Esophagus squamous epithelium (tissue), 5 donors: ENCODE data around the gene SPATC1L. TPM values are rescaled to one million over a fixed set of nuclear protein-coding genes. Genes with fewer than 3 reads are reported as not detected.
"Not testable (repeated sequence)": the region's sequence is repeated elsewhere in the genome, so short reads cannot be mapped to it uniquely, and the experiment has no call there.

Source experiments
- DNase-seq: peaks from one replicate; lab custom pipeline; 2025; lab: John Stamatoyannopoulos, UW
- H3K27ac ChIP-seq, 4 donors: fragments of 200-600 bp; sonication (generic); one replicate each; pipeline ENCODE4 v1.5.1; 2016 to 2019; ENCODE audit warnings: mild to moderate bottlenecking in 1 of 4
- H3K27me3 ChIP-seq, 4 donors: fragments of 200-600 bp; sonication (generic); 1 replicate in 3 of 4; 2 replicates in 1 of 4; pipeline versions ENCODE4 v1.5.1 to v1.6.0; 2017 to 2021; ENCODE audit warnings: antibody characterized with exemption in 1 of 4
- H3K36me3 ChIP-seq, 3 donors: fragments of 200-600 bp; sonication (generic); one replicate each; pipeline ENCODE4 v1.5.1; 2016 to 2019
- H3K4me1 ChIP-seq, 3 donors: fragments of 200-600 bp; sonication (generic); one replicate each; pipeline ENCODE4 v1.5.1; 2017 to 2019
- H3K4me3 ChIP-seq, 4 donors: fragments of 200-600 bp; sonication (generic); 1 replicate in 3 of 4; 2 replicates in 1 of 4; pipeline ENCODE4 v1.5.1; 2016 to 2019; ENCODE audit warnings: mild to moderate bottlenecking in 2 of 4, moderate library complexity in 1 of 4
- H3K9me3 ChIP-seq, 3 donors: fragments of 200-600 bp; sonication (generic); one replicate each; pipeline ENCODE4 v1.5.1; 2016 to 2019
- CTCF ChIP-seq, 6 experiments: fragments of 450-650 bp in 4 of 6; fragments of 200-600 bp in 2 of 6; sonication (generic) in 2 of 6; IDR thresholded peaks; one replicate each; pipeline ENCODE4 v1.5.1; 2016 to 2019; ENCODE audit warnings: antibody characterized with exemption in 6 of 6, mild to moderate bottlenecking in 4 of 6, moderate library complexity in 4 of 6
- POLR2A ChIP-seq, 4 donors: fragments of 450-650 bp; IDR thresholded peaks; one replicate each; pipeline ENCODE4 v1.6.1; 2017; ENCODE audit warnings: antibody characterized with exemption in 4 of 4, mild to moderate bottlenecking in 4 of 4, moderate library complexity in 3 of 4
- WGBS, 2 donors: methylation state at CpG; one replicate each; pipeline ENCODE4 v1.1.5; 2018; 5-methylcytosine and 5-hydroxymethylcytosine counted together
- intact Hi-C: fragments of 100-400 bp; cut with DNase I; formaldehyde crosslinking; loops from one replicate; pipeline ENCODE4 v1.15.0; 2022
- total RNA-seq, 4 donors: library from RNA; depleted of rRNA; stranded (reverse); fragments of >200 nt; gene quantifications; one replicate each; pipeline ENCODE4 v1.1.0, GENCODE V29; 2016
- donor health status: DM: yes; HTN: yes; CAD: no.

Gene SPATC1L
- total RNA-seq, 4 donors from 2014 or later: 4.0 to 7.2 (median 6.3) TPM

GRCh38 chr21:46205166-46205565, 20.9 kb upstream of the SPATC1L start:
- WGBS, 2 donors: 85 to 89% methylated on average over 16 to 18 of the region's 18 CpGs
- H3K4me1 ChIP-seq: no peaks in the 10 kb centered on the region
- H3K9me3 ChIP-seq: no peaks in the 10 kb centered on the region
- TF ChIP-seq POLR2A (IDR thresholded peaks at IDR 0.05) (no peak), CTCF (IDR thresholded peaks at IDR 0.05) (no peak)
- no peaks in the 10 kb centered on the region for H3K27me3 ChIP-seq
- H3K4me3 ChIP-seq: no peak overlapping the region
- DNase-seq: no peak
- no peak overlapping the region for H3K27ac ChIP-seq
- intact Hi-C loops: no loop called here
- H3K36me3 ChIP-seq: peaks cover 27 to 88% (median 45%) of the 10 kb centered on the region in 3 donors

GRCh38 chr21:46203203-46203600, 18.9 kb upstream of the SPATC1L start:
- peaks cover 15 to 88% (median 31%) of the 10 kb centered on the region in 3 donors for H3K36me3 ChIP-seq
- TF ChIP-seq CTCF (IDR thresholded peaks at IDR 0.05) (no peak), POLR2A (IDR thresholded peaks at IDR 0.05) (no peak)
- H3K4me3 ChIP-seq: no peak overlapping the region
- DNase-seq: no peak
- H3K27ac ChIP-seq: no peak overlapping the region
- no peaks in the 10 kb centered on the region for H3K27me3 ChIP-seq
- 94 to 96% methylated on average over 8 of the region's 8 CpGs for WGBS, 2 donors
- intact Hi-C loops: no loop called here
- no peaks in the 10 kb centered on the region for H3K9me3 ChIP-seq
- H3K4me1 ChIP-seq: no peaks in the 10 kb centered on the region

GRCh38 chr21:46202592-46203202, 18.4 kb upstream of the SPATC1L start:
- Histone ChIP-seq H3K27ac (no peak overlapping the region), H3K4me1 (no peaks in the 10 kb centered on the region), H3K9me3 (no peaks in the 10 kb centered on the region), H3K4me3 (no peak overlapping the region), H3K27me3 (no peaks in the 10 kb centered on the region), H3K36me3 (peaks cover 14 to 88% (median 26%) of the 10 kb centered on the region in 3 donors)
- DNase-seq: no peak
- TF ChIP-seq CTCF (IDR thresholded peaks at IDR 0.05): no peak
- TF ChIP-seq POLR2A (IDR thresholded peaks at IDR 0.05): no peak
- 81 to 84% methylated on average over 6 of the region's 6 CpGs for WGBS, 2 donors
- intact Hi-C loops: no loop called here

GRCh38 chr21:46200877-46201803, 16.9 kb upstream of the SPATC1L start:
- H3K9me3 ChIP-seq, H3K4me1 ChIP-seq, DNase-seq, intact Hi-C loops, H3K27ac ChIP-seq, H3K27me3 ChIP-seq, H3K4me3 ChIP-seq: not testable (repeated sequence)
- WGBS, 2 donors: 29 to 46% methylated on average over 1 to 2 of the region's 8 CpGs
- H3K36me3 ChIP-seq: peaks cover 13 to 88% (median 24%) of the 10 kb centered on the region in 3 donors

GRCh38 chr21:46199436-46200373, 15.4 kb upstream of the SPATC1L start:
- DNase-seq: no peak
- Histone ChIP-seq H3K4me1 (no peaks in the 10 kb centered on the region), H3K27ac (no peak overlapping the region), H3K27me3 (no peaks in the 10 kb centered on the region), H3K36me3 (peaks cover 22 to 88% (median 28%) of the 10 kb centered on the region in 3 donors), H3K9me3 (no peaks in the 10 kb centered on the region), H3K4me3 (no peak overlapping the region)
- WGBS, 2 donors: 76 to 84% methylated on average over 13 of the region's 13 CpGs
- no peak for TF ChIP-seq POLR2A (IDR thresholded peaks at IDR 0.05)
- no peak for TF ChIP-seq CTCF (IDR thresholded peaks at IDR 0.05)
- intact Hi-C loops: no loop called here
